DND-41 (cell line): ENCODE data around the gene PRPS1.
"Not testable (repeated sequence)": the region's sequence is repeated elsewhere in the genome, so short reads cannot be mapped to it uniquely, and the experiment has no call there.

Source experiments
- CTCF ChIP-seq: IDR thresholded peaks from 2 replicates; pipeline ENCODE4 v1.5.1; 2012; ENCODE audit warnings: borderline replicate concordance, low read length, moderate library complexity, mild to moderate bottlenecking; ENCODE audit not compliant: poor library complexity, severe bottlenecking; ENCODE audit errors: extremely low read depth
- EZH2 ChIP-seq: IDR thresholded peaks from 3 replicates; pipeline ENCODE4 v1.6.1; 2012; ENCODE audit warnings: borderline replicate concordance, low read depth, mild to moderate bottlenecking, moderate library complexity, low read length, inconsistent platforms; ENCODE audit not compliant: severe bottlenecking

DNA sequence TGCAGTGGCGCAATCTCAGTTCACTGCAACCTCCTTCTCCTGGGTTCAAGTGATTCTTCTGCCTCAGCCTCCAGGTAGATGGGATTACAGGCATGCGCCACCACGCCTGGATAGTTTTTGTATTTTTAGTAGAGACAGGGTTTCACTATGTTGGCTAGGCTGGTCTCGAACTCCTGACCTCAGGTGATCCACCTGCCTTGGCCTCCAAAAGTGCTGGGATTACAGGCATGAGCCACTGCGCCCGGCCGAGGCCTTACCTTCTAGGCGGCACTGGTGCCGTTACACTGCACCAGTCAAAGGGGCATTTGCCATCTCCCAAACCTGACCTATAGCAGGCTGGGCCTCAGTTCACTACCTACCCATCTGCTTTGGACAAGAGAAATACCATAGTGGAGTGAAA, 57.3 kb downstream of the PRPS1 start:
- TF ChIP-seq CTCF, EZH2: not testable (repeated sequence)
